GM19468 (cell line): ENCODE measurements around the gene PSME3IP1.

Experiments used
- ATAC-seq: cut with Tn5 transposase; IDR thresholded peaks from one replicate; pipeline ENCODE4 v1.9.1; 2021; ENCODE audit warnings: mild to moderate bottlenecking, moderate library complexity, moderate number of reproducible peaks; ENCODE audit not compliant: unreplicated experiment; ENCODE audit errors: extremely low read depth

The PSME3IP1 gene

DNA sequence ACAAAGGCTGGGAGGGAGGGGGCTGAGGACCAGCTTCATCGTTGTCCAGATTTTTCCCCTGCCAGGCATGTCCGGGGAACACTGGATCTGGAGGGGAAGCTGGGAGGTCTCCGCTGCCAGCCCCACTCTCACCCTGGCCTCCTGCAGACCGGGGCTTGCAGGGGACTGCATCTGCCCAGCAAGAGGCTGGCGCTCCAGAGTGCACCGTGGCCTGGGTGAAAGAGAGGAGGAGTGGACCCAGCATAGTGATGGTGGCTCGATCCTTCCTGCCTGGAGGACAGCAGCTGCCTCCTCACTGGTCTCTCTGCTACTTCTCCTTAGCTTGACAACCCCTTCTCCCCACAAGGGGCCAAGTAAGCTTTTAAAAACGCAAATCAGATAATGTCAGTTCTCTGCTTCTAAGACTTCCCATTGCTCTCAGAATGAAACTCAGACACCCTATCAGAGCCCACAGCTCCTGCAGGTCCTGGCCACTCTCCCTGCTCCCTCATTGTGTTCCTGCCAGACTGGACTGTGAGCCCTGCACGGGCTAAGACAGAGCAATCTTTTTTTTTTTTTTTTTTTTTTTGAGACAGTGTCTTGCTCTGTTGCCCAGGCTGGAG, 78.4 kb downstream of the PSME3IP1 start:
- no peak for ATAC-seq

DNA sequence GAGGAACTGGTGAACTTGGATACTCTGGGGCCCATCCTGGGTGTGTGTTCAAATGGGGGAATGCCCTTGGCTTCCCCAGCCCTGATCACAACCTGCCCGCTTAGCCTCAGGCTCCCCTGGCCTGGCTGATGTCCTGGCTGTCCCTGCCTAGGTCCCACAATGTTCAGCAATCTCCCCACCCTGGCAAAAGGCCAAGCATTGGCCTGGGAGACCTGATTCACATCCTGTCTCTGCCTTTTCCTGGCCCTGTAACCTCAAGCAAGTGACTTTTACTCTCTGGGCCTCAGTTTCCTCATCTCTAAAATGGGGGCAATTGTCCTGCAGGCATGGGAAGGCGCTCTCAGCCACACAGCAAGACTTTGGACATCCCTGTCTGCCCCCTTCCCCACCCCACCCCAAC, 79.1 kb downstream of the PSME3IP1 start:
- no peak for ATAC-seq

DNA sequence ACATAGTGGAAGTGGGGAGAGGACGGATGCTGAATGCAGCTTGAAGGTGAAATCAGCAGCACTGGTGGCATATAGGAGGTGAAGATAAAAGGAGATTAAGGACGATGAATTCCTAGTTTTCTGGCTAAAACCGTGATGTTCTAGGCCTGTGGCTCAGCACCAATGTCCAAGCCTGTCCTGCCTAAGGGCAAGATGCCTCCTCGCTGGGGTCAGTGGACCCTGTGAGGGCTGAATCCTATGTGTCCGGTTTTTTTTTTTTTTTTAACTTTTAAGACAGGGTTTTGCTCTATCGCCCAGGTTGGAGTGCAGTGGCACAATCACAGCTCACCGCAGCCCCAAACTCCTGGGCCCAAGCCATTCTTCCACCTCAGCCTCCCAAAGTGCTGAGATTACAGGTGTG, 80.7 kb downstream of the PSME3IP1 start:
- ATAC-seq: no peak

DNA sequence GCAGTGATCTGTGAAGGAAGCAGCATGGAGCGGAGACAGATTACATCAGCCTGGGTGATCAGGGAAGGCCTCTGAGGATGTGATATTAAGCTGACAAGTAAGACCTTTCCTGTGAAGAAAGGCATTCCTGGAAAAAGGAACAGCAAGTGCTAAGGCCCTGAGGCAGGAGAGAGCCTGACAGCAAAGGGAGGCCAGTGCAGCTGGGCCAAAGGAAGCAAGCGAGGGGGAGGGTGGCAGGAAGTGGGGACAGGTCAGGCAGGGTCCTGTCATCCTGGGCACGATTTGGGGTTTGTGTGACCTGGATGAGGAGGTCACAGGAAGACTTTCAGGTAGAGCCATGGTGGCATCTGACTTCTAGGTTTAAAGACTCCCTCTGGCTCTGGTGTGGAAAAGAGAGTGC, 81.1 kb downstream of the PSME3IP1 start:
- ATAC-seq: no peak

GRCh38 chr16:57102888-57103851, 82.7 kb downstream of the PSME3IP1 start:
- ATAC-seq: no peak
